HepG2 (cell line): ENCODE data around the gene COMMD4. TPM values are rescaled to one million over a fixed set of nuclear protein-coding genes. Genes with fewer than 3 reads are reported as not detected.

Experiments
- ATF7-NPFF ChIP-seq: sonication (generic); formaldehyde crosslinking; IDR thresholded peaks from 2 replicates; pipeline ENCODE4 v1.8.1; 2023; ENCODE audit warnings: mild to moderate bottlenecking, low read depth, missing genetic modification reagents, moderate library complexity
- FOSL2 ChIP-seq: sonication (generic); formaldehyde crosslinking; IDR thresholded peaks from 2 replicates; pipeline ENCODE4 v1.4.0; 2020; ENCODE audit warnings: missing genetic modification reagents
- FOXK2 ChIP-seq: fragments of 450-650 bp; IDR thresholded peaks from 2 replicates; pipeline ENCODE4 v1.6.1; 2016
- GABPB1 ChIP-seq: IDR thresholded peaks from 2 replicates; pipeline ENCODE4 v1.6.1; 2016; ENCODE audit warnings: mild to moderate bottlenecking, missing genetic modification reagents, moderate library complexity, missing compliant biosample characterization
- KAT7 ChIP-seq: IDR thresholded peaks from 2 replicates; pipeline ENCODE4 v1.6.1; 2018; ENCODE audit warnings: borderline replicate concordance, missing compliant biosample characterization
- KDM5B ChIP-seq: sonication (generic); formaldehyde crosslinking; IDR thresholded peaks from 2 replicates; pipeline ENCODE4 v1.4.0; 2020; ENCODE audit warnings: missing genetic modification reagents, mild to moderate bottlenecking, borderline replicate concordance
- KLF11 ChIP-seq: IDR thresholded peaks from 2 replicates; pipeline ENCODE4 v1.6.1; 2016; ENCODE audit warnings: missing compliant biosample characterization
- RAD21 ChIP-seq: fragments of 450-650 bp; formaldehyde crosslinking; IDR thresholded peaks from 2 replicates; pipeline ENCODE4 v1.5.0; 2020; ENCODE audit warnings: mild to moderate bottlenecking
- SALL1 ChIP-seq: sonication (generic); formaldehyde crosslinking; IDR thresholded peaks from 2 replicates; pipeline ENCODE4 v1.8.0; 2022; ENCODE audit warnings: mild to moderate bottlenecking, missing genetic modification reagents
- SP5 ChIP-seq: IDR thresholded peaks from 2 replicates; pipeline ENCODE4 v1.6.1; 2016; ENCODE audit warnings: low read depth, borderline replicate concordance
- ZNF205 ChIP-seq: IDR thresholded peaks from 2 replicates; pipeline ENCODE4 v1.6.1; 2018; ENCODE audit warnings: missing biosample characterization, missing genetic modification reagents
- ZNF335 ChIP-seq: sonication (generic); formaldehyde crosslinking; IDR thresholded peaks from 2 replicates; pipeline ENCODE4 v1.4.0; 2020; ENCODE audit warnings: missing genetic modification reagents
- ZNF598 ChIP-seq: sonication (generic); formaldehyde crosslinking; IDR thresholded peaks from 2 replicates; pipeline ENCODE4 v1.5.1; 2020; ENCODE audit warnings: mild to moderate bottlenecking, missing genetic modification reagents, borderline replicate concordance
- ZNF619 ChIP-seq: sonication (generic); formaldehyde crosslinking; IDR thresholded peaks from 2 replicates; pipeline ENCODE4 v1.4.0; 2020; ENCODE audit warnings: mild to moderate bottlenecking, missing genetic modification reagents
- ZSCAN21 ChIP-seq: sonication (generic); formaldehyde crosslinking; IDR thresholded peaks from 2 replicates; pipeline ENCODE4 v1.8.0; 2022; ENCODE audit warnings: mild to moderate bottlenecking, missing genetic modification reagents, moderate library complexity, borderline replicate concordance
- ZSCAN9 ChIP-seq: IDR thresholded peaks from 2 replicates; pipeline ENCODE4 v1.6.1; 2016; ENCODE audit warnings: borderline replicate concordance
- polyA plus RNA-seq, 8 experiments: library from polyadenylated mRNA; depleted of rRNA in 3 of 8; stranded (reverse) in 7 of 8; unstranded in 1 of 8; fragments of >200 nt; fragmentation: Illumina TruSeq in 4 of 8; extraction: Trizol in 4 of 8; gene quantifications; 2 replicates each; pipeline versions ENCODE4 v1.2.1 to v1.2.3, GENCODE V29; 2011 to 2016; ENCODE audit warnings: low read depth in 4 of 8, missing spikeins in 1 of 8, mixed read lengths in 1 of 8; ENCODE audit not compliant: insufficient read depth in 1 of 8
- total RNA-seq, 5 experiments: library from RNA; depleted of rRNA; stranded (reverse); fragments of >200 nt; fragmentation: Illumina TruSeq; extraction: Trizol; gene quantifications; 2 replicates each; pipeline ENCODE4 v1.2.3, GENCODE V29; 2016; ENCODE audit warnings: low read depth in 1 of 5
- TF ChIP-seq, protein P1 (sequence below): sonication (generic); formaldehyde crosslinking; IDR thresholded peaks from 2 replicates; pipeline ENCODE4 v1.4.0; 2020; ENCODE audit warnings: missing genetic modification reagents
- TF ChIP-seq, protein P2 (sequence below): IDR thresholded peaks from 2 replicates; pipeline ENCODE4 v1.6.1; 2016; ENCODE audit warnings: low read depth, missing genetic modification reagents, missing compliant biosample characterization
- TF ChIP-seq, protein P3 (sequence below): sonication (generic); formaldehyde crosslinking; IDR thresholded peaks from 2 replicates; pipeline ENCODE4 v1.5.0; 2020; ENCODE audit warnings: missing genetic modification reagents
- TF ChIP-seq, protein P4 (sequence below): sonication (generic); formaldehyde crosslinking; IDR thresholded peaks from 2 replicates; pipeline ENCODE4 v1.8.0; 2022; ENCODE audit warnings: missing genetic modification reagents, mild to moderate bottlenecking, moderate library complexity, borderline replicate concordance

Gene COMMD4
- total and polyA plus RNA-seq, 2 of the 13 experiments (the other 11 are each of a cell fraction or from before 2014, with no cell fraction given): 45.8 to 89.9 TPM

DNA sequence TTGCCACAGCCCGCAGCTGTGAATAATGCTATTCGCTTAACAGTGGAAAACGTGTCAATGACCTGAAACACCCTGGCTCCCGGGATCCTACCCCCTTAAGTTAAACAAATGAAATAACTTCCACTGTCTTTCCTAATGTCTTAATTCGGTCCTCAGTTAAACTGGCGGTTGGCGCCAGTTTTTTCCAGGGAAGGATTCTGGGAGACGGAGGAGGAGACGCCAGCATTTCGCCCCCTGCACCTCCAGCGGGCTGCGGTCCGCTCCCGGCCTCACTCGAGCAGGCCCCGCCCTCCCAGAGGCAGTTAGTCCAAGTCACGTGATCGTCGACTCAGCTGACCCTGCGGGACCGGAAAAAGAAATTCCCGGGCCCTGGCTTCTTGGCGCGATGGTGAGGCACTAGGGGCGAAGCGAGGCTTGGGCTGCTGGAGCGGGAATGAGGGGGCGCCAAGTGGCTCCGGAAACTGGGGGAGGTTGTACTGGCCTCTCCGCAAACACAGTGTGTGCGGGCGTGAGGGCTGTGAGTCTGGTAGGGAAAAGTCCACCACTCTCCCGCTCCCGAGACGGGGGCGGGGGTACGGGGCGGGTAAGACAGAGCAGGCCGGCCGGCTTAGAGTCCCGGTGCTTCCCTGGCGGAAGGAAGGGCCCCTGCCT lies at the start of gene COMMD4 (continued):
- no peak for TF ChIP-seq ZNF598 (CRISPR knock-in tag)
- peak; percentile 62; the same call in 1 of the 2 replicates for TF ChIP-seq KAT7 (CRISPR knock-in tag)
- peak; percentile 29; the same call in 1 of the 2 replicates for TF ChIP-seq KDM5B (CRISPR knock-in tag)
- TF ChIP-seq SP5: peak; percentile 57
- TF ChIP-seq, protein P1, sequence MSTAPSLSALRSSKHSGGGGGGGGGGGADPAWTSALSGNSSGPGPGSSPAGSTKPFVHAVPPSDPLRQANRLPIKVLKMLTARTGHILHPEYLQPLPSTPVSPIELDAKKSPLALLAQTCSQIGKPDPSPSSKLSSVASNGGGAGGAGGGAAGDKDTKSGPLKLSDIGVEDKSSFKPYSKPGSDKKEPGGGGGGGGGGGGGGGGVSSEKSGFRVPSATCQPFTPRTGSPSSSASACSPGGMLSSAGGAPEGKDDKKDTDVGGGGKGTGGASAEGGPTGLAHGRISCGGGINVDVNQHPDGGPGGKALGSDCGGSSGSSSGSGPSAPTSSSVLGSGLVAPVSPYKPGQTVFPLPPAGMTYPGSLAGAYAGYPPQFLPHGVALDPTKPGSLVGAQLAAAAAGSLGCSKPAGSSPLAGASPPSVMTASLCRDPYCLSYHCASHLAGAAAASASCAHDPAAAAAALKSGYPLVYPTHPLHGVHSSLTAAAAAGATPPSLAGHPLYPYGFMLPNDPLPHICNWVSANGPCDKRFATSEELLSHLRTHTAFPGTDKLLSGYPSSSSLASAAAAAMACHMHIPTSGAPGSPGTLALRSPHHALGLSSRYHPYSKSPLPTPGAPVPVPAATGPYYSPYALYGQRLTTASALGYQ (CRISPR knock-in tag): peak; percentile 66; the same call in 1 of the 2 replicates
- TF ChIP-seq FOSL2: peak; percentile 43; the same call in 1 of the 2 replicates
- peak; percentile 86; the same call in 1 of the 2 replicates for TF ChIP-seq ZNF619 (CRISPR knock-in tag)
- peak; percentile 34; the same call in 1 of the 2 replicates for TF ChIP-seq FOXK2
- peak; percentile 73; the same call in 1 of the 2 replicates for TF ChIP-seq KLF11 (CRISPR knock-in tag)
- TF ChIP-seq ZNF205: peak; percentile 82; the same call in 1 of the 2 replicates
- TF ChIP-seq, protein P2, sequence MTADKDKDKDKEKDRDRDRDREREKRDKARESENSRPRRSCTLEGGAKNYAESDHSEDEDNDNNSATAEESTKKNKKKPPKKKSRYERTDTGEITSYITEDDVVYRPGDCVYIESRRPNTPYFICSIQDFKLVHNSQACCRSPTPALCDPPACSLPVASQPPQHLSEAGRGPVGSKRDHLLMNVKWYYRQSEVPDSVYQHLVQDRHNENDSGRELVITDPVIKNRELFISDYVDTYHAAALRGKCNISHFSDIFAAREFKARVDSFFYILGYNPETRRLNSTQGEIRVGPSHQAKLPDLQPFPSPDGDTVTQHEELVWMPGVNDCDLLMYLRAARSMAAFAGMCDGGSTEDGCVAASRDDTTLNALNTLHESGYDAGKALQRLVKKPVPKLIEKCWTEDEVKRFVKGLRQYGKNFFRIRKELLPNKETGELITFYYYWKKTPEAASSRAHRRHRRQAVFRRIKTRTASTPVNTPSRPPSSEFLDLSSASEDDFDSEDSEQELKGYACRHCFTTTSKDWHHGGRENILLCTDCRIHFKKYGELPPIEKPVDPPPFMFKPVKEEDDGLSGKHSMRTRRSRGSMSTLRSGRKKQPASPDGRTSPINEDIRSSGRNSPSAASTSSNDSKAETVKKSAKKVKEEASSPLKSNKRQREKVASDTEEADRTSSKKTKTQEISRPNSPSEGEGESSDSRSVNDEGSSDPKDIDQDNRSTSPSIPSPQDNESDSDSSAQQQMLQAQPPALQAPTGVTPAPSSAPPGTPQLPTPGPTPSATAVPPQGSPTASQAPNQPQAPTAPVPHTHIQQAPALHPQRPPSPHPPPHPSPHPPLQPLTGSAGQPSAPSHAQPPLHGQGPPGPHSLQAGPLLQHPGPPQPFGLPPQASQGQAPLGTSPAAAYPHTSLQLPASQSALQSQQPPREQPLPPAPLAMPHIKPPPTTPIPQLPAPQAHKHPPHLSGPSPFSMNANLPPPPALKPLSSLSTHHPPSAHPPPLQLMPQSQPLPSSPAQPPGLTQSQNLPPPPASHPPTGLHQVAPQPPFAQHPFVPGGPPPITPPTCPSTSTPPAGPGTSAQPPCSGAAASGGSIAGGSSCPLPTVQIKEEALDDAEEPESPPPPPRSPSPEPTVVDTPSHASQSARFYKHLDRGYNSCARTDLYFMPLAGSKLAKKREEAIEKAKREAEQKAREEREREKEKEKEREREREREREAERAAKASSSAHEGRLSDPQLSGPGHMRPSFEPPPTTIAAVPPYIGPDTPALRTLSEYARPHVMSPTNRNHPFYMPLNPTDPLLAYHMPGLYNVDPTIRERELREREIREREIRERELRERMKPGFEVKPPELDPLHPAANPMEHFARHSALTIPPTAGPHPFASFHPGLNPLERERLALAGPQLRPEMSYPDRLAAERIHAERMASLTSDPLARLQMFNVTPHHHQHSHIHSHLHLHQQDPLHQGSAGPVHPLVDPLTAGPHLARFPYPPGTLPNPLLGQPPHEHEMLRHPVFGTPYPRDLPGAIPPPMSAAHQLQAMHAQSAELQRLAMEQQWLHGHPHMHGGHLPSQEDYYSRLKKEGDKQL (CRISPR knock-in tag): no peak
- peak; percentile 86 for TF ChIP-seq ZSCAN9 (CRISPR knock-in tag)
- TF ChIP-seq, protein P3, sequence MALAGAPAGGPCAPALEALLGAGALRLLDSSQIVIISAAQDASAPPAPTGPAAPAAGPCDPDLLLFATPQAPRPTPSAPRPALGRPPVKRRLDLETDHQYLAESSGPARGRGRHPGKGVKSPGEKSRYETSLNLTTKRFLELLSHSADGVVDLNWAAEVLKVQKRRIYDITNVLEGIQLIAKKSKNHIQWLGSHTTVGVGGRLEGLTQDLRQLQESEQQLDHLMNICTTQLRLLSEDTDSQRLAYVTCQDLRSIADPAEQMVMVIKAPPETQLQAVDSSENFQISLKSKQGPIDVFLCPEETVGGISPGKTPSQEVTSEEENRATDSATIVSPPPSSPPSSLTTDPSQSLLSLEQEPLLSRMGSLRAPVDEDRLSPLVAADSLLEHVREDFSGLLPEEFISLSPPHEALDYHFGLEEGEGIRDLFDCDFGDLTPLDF (CRISPR knock-in tag): peak; percentile 97
- peak; percentile 98 for TF ChIP-seq GABPB1 (CRISPR knock-in tag)
- TF ChIP-seq ZNF335: peak; percentile 89
- peak; percentile 89; the same call in 1 of the 2 replicates for TF ChIP-seq ZSCAN21
- TF ChIP-seq, protein P4, sequence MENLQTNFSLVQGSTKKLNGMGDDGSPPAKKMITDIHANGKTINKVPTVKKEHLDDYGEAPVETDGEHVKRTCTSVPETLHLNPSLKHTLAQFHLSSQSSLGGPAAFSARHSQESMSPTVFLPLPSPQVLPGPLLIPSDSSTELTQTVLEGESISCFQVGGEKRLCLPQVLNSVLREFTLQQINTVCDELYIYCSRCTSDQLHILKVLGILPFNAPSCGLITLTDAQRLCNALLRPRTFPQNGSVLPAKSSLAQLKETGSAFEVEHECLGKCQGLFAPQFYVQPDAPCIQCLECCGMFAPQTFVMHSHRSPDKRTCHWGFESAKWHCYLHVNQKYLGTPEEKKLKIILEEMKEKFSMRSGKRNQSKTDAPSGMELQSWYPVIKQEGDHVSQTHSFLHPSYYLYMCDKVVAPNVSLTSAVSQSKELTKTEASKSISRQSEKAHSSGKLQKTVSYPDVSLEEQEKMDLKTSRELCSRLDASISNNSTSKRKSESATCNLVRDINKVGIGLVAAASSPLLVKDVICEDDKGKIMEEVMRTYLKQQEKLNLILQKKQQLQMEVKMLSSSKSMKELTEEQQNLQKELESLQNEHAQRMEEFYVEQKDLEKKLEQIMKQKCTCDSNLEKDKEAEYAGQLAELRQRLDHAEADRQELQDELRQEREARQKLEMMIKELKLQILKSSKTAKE (CRISPR knock-in tag): no peak
- 0 out of 2 replicates have a peak, but pooled peaks have one; percentile 75 for TF ChIP-seq ATF7-NPFF (CRISPR knock-in tag)
- peak; percentile 90 for TF ChIP-seq SALL1 (CRISPR knock-in tag)
- 0 out of 2 replicates have a peak, but pooled peaks have one; percentile 8 for TF ChIP-seq RAD21 (CRISPR knock-in tag)
